ENCODE data around the gene TMIGD1.

GRCh38 chr17:30323262-30323894 lies 10.5 kb downstream of the TMIGD1 start:
- no peak for TF ChIP-seq CTCF (IDR thresholded peaks at IDR 0.05)
- TF ChIP-seq POLR2A (IDR thresholded peaks at IDR 0.05), result no peak

All from lower leg skin (tissue), 3 donors.